ENCODE results near the gene CACNG6.

GRCh38 chr19:53977991-53978731 is 13.3 kb upstream of the CACNG6 start:
- TF ChIP-seq, protein P1, sequence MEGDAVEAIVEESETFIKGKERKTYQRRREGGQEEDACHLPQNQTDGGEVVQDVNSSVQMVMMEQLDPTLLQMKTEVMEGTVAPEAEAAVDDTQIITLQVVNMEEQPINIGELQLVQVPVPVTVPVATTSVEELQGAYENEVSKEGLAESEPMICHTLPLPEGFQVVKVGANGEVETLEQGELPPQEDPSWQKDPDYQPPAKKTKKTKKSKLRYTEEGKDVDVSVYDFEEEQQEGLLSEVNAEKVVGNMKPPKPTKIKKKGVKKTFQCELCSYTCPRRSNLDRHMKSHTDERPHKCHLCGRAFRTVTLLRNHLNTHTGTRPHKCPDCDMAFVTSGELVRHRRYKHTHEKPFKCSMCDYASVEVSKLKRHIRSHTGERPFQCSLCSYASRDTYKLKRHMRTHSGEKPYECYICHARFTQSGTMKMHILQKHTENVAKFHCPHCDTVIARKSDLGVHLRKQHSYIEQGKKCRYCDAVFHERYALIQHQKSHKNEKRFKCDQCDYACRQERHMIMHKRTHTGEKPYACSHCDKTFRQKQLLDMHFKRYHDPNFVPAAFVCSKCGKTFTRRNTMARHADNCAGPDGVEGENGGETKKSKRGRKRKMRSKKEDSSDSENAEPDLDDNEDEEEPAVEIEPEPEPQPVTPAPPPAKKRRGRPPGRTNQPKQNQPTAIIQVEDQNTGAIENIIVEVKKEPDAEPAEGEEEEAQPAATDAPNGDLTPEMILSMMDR (IDR thresholded peaks at IDR 0.05 in 8 of 11, conservative IDR thresholded peaks at IDR 0.05 in 3 of 11), result no peak
- TF ChIP-seq POLR2A (IDR thresholded peaks at IDR 0.05) (no peak), POLR2AphosphoS5 (IDR thresholded peaks at IDR 0.05) (peak in 1 of 3 donors; percentile 18)
